AG04450 (cell line): ENCODE data around the gene IDUA. TPM values are rescaled to one million over a fixed set of nuclear protein-coding genes. Genes with fewer than 3 reads are reported as not detected.

Experiments
- CTCF ChIA-PET: fragments of 300-600, 350-600 bp; formaldehyde crosslinking; extraction: SDS; loops from one replicate; lab custom pipeline; 2022; ENCODE audit warnings: antibody characterized with exemption, inconsistent platforms; lab: Charles Lee
- POLR2A ChIA-PET: fragments of 350-600 bp; formaldehyde crosslinking; extraction: SDS; loops from one replicate; lab custom pipeline; 2021; ENCODE audit warnings: antibody characterized with exemption, inconsistent platforms; lab: Yijun Ruan, JAX
- DNase-seq: peaks from one replicate; pipeline ENCODE4 v3.0.0-alpha.2; 2011; ENCODE audit warnings: low read depth, low spot score
- H3K27ac ChIP-seq: one replicate; pipeline ENCODE4 v1.5.1; 2012; ENCODE audit warnings: low read depth, low read length, control low read depth
- H3K27me3 ChIP-seq: one replicate; pipeline ENCODE4 v1.6.0; 2012; ENCODE audit warnings: low read length; ENCODE audit not compliant: control insufficient read depth, insufficient read depth
- H3K4me3 ChIP-seq: 2 replicates; pipeline ENCODE4 v1.5.1; 2011; ENCODE audit warnings: mild to moderate bottlenecking, low read depth, low read length, control low read depth
- H3K9me3 ChIP-seq: 2 replicates; pipeline ENCODE4 v1.5.1; 2012; ENCODE audit warnings: low read length; ENCODE audit not compliant: control insufficient read depth, insufficient read depth
- CTCF ChIP-seq: IDR thresholded peaks from 2 replicates; pipeline ENCODE4 v1.5.1; 2011; ENCODE audit warnings: low read depth, low read length, control low read depth, inconsistent platforms
- polyA plus RNA-seq: library from polyadenylated mRNA; depleted of rRNA; stranded (reverse); fragments of >200 nt; gene quantifications from 2 replicates; pipeline ENCODE4 v1.2.3, GENCODE V29; 2011

Gene IDUA
- polyA plus RNA-seq, 1 experiment, result 3.9 TPM

GRCh38 chr4:1013225-1014073, 26.6 kb downstream of the IDUA start:
- peaks cover 8% of the 10 kb centered on the region for H3K27me3 ChIP-seq
- no peak for DNase-seq
- H3K27ac ChIP-seq, result no peak overlapping the region
- CTCF ChIA-PET, result no interaction called here
- no peak for TF ChIP-seq CTCF
- peaks cover 4% of the 10 kb centered on the region; the same call in 1 of the 2 replicates for H3K9me3 ChIP-seq
- H3K4me3 ChIP-seq, result no peak overlapping the region
- POLR2A ChIA-PET, result no interaction called here

DNA sequence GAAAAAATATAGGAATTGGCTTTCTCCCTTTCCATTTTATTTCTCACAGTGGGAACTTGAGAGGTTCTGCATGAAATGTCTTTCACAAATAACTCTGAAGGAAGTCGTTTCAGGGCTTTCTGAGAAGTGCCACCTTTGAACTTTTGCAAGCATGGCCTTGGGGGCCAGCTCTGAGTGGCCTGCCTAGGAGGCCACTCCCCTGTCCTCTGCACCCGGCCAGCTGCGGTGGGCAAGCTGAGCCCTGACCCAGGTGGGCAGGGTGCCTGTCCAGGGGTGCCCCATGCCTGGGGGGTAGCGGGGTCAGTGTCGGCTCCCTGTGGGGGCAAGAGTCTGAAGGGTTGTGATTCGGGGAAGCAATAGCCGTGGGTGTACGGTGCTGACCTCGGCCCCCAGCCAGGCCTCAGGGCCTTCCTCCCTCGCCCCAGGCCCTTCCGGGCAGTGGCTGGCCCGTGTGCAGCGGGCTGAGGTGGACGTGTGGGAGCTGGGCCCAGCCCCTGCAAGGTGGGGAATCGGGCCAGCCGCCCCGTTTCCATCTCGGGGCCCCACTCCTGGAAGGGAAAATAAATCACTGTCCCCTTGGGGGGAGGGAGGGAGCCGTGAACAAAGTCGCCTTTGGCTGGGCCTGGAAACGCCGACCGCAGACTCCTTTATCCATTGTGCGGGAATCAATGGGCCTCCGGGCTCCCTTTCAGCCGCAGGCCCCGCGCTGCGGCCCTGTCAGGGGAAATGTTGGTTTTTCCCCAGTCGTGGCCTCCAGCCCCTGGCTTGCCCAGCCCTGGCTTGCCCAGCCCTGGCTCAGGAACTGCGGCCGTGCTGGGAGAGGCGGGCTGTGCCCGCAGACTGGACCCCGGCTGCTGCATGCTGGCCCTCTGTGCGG, 27.7 kb downstream of the IDUA start:
- no peak for DNase-seq
- CTCF ChIA-PET, result no interaction called here
- TF ChIP-seq CTCF, result no peak
- no peak overlapping the region for H3K27ac ChIP-seq
- no peaks in the 10 kb centered on the region; the same call in 1 of the 2 replicates for H3K9me3 ChIP-seq
- no peaks in the 10 kb centered on the region for H3K27me3 ChIP-seq
- POLR2A ChIA-PET, result no interaction called here
- H3K4me3 ChIP-seq, result no peak overlapping the region

DNA sequence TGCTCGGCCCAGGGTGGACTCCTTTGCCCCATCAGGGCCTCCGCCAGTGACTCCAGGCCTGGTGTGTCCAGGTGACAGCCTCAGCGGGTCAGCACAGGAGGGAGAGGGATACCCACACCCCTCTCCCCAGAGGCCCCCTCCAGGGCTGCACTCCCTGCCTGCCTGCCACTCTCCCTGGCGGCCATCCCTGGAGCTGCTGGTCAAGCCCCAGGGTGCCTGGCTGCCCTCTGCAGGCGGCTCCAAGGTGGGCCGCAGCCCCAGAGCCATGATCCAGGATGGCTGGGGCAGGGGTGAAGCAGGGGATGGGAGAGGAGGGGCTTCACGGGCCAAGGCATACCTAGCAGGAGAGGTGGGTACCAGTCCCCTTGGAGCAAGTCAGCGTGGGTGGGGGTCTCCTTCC, 28.3 kb downstream of the IDUA start:
- POLR2A ChIA-PET, result no interaction called here
- H3K27ac ChIP-seq, result no peak overlapping the region
- CTCF ChIA-PET, result no interaction called here

GRCh38 chr4:1015746-1016145, 28.9 kb downstream of the IDUA start:
- Histone ChIP-seq H3K27me3 (no peaks in the 10 kb centered on the region), H3K27ac (no peak overlapping the region), H3K9me3 (no peaks in the 10 kb centered on the region; the same call in 1 of the 2 replicates), H3K4me3 (no peak overlapping the region)
- no peak for TF ChIP-seq CTCF
- DNase-seq, result no peak
- ChIA-PET CTCF (no interaction called here), POLR2A (no interaction called here)

More for the DNA sequence above, 28.3 kb downstream of the IDUA start:
- DNase-seq, result no peak
- no peaks in the 10 kb centered on the region for H3K27me3 ChIP-seq
- H3K9me3 ChIP-seq, result no peaks in the 10 kb centered on the region; the same call in 1 of the 2 replicates
- TF ChIP-seq CTCF, result no peak
- H3K4me3 ChIP-seq, result no peak overlapping the region

DNA sequence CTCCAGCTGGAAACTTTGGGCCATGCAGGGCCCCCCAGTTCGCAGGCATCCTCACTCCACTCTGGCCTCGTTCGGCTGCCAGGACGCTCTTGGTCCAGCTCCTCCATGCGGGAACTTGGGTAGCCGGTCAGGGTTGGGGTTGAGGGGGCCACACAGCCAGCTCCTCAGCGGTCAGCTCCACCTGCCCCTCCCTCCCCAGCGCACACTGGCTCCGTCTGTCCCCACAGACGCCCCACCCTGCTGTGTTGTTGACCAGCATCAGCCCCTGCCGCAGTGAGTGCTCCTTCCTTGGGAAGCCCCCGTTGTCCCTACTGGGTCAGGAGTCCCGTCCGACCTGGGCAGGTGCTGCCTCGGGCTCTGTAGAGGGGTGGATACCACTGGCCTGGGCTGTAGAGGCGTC, 30.4 kb downstream of the IDUA start:
- DNase-seq, result no peak
- Histone ChIP-seq H3K4me3 (no peak overlapping the region), H3K27me3 (no peaks in the 10 kb centered on the region), H3K27ac (no peak overlapping the region), H3K9me3 (no peaks in the 10 kb centered on the region; the same call in 1 of the 2 replicates)
- POLR2A ChIA-PET, result no interaction called here
- no peak for TF ChIP-seq CTCF
- CTCF ChIA-PET, result no interaction called here
